IMR-90 (cell line): ENCODE measurements around the gene TBC1D22A. TPM values are rescaled to one million over a fixed set of nuclear protein-coding genes. Genes with fewer than 3 reads are reported as not detected.

Experiments
- ATAC-seq: fragments of 200-7000 bp; cut with Tn5 transposase; 2 replicates; pipeline ENCODE4 v1.9.1; 2020; ENCODE audit warnings: low read depth, mild to moderate bottlenecking, moderate library complexity
- BruUV-seq: library from RNA; stranded (reverse); fragments of 400-500 nt; replicated peaks from 2 replicates; lab custom pipeline; 2021; lab: Mats Ljungman, UMichigan
- CTCF ChIA-PET: fragments of 300-600 bp; formaldehyde crosslinking; extraction: SDS; loops from one replicate; lab custom pipeline; 2021; ENCODE audit warnings: antibody characterized with exemption; lab: Yijun Ruan, JAX
- POLR2A ChIA-PET: fragments of 300-600 bp; sonication (Branson Sonifier 250); formaldehyde crosslinking; loops from one replicate; lab custom pipeline; 2022; ENCODE audit warnings: antibody characterized with exemption; ENCODE audit not compliant: unreplicated experiment; lab: Charles Lee
- DNase-seq: peaks from one replicate; pipeline ENCODE4 v3.0.0; 2013
- H2AFZ ChIP-seq: replicated peaks from 2 replicates; pipeline ENCODE3; 2013; ENCODE audit warnings: low read length, mild to moderate bottlenecking; ENCODE audit not compliant: poor library complexity
- H2AK5ac ChIP-seq: 2 replicates; pipeline ENCODE4 v1.6.1; 2013; ENCODE audit warnings: low read depth, low read length, inconsistent platforms
- H2AK9ac ChIP-seq: replicated peaks from 2 replicates; pipeline ENCODE3; 2013; ENCODE audit warnings: mild to moderate bottlenecking, low read depth, low read length, moderate library complexity; ENCODE audit not compliant: poor library complexity
- H2BK120ac ChIP-seq: 2 replicates; pipeline ENCODE4 v1.6.1; 2013; ENCODE audit warnings: low read depth, low read length, inconsistent platforms
- H2BK15ac ChIP-seq: 3 replicates; pipeline ENCODE4 v1.6.1; 2013; ENCODE audit warnings: low read depth, low read length, inconsistent platforms
- H2BK20ac ChIP-seq: 2 replicates; pipeline ENCODE4 v1.6.1; 2013; ENCODE audit warnings: low read depth, mild to moderate bottlenecking, inconsistent platforms, low read length, moderate library complexity
- H2BK5ac ChIP-seq: 2 replicates; pipeline ENCODE4 v1.6.1; 2013; ENCODE audit warnings: mild to moderate bottlenecking, low read depth, low read length, inconsistent platforms; ENCODE audit not compliant: poor library complexity, severe bottlenecking
- H3K14ac ChIP-seq: replicated peaks from 2 replicates; pipeline ENCODE4 v1.6.1; 2013; ENCODE audit warnings: low read depth, low read length, inconsistent platforms
- H3K18ac ChIP-seq: 2 replicates; pipeline ENCODE4 v1.6.1; 2013; ENCODE audit warnings: low read depth, low read length, control low read depth
- H3K23ac ChIP-seq: 2 replicates; pipeline ENCODE4 v1.6.1; 2013; ENCODE audit warnings: low read depth, low read length, inconsistent platforms
- H3K27ac ChIP-seq: 2 replicates; pipeline ENCODE4 v1.5.1; 2013; ENCODE audit warnings: mild to moderate bottlenecking, control low read depth, low read length; ENCODE audit not compliant: insufficient read depth
- H3K27me3 ChIP-seq: 2 replicates; pipeline ENCODE4 v1.6.1; 2013; ENCODE audit warnings: low read length; ENCODE audit not compliant: control insufficient read depth, insufficient read depth
- H3K36me3 ChIP-seq: 2 replicates; pipeline ENCODE4 v1.6.1; 2013; ENCODE audit warnings: low read length, mixed read lengths; ENCODE audit not compliant: control insufficient read depth, insufficient read depth
- H3K4ac ChIP-seq: 2 replicates; pipeline ENCODE4 v1.6.1; 2013; ENCODE audit warnings: low read depth, low read length, inconsistent platforms
- H3K4me1 ChIP-seq: 2 replicates; pipeline ENCODE4 v1.6.1; 2013; ENCODE audit warnings: low read length, mixed read lengths; ENCODE audit not compliant: control insufficient read depth, insufficient read depth
- H3K4me2 ChIP-seq: 2 replicates; pipeline ENCODE4 v1.6.1; 2013; ENCODE audit warnings: low read depth, mild to moderate bottlenecking, control low read depth, low read length, moderate library complexity
- H3K4me3 ChIP-seq: 2 replicates; pipeline ENCODE4 v1.5.1; 2013; ENCODE audit warnings: low read depth, mild to moderate bottlenecking, control low read depth, low read length, moderate library complexity; ENCODE audit not compliant: insufficient read depth
- H3K56ac ChIP-seq: 2 replicates; pipeline ENCODE4 v1.6.1; 2013; ENCODE audit warnings: low read length, inconsistent platforms; ENCODE audit not compliant: insufficient read depth; ENCODE audit errors: extremely low read depth
- H3K79me1 ChIP-seq, 2 experiments: 2 replicates each; pipeline ENCODE4 v1.6.1; 2013; ENCODE audit warnings: low read length in 2 of 2, inconsistent platforms in 1 of 2, low read depth in 1 of 2
- H3K9ac ChIP-seq: 2 replicates; pipeline ENCODE4 v1.6.1; 2013; ENCODE audit warnings: low read depth, low read length, control low read depth
- H3K9me1 ChIP-seq: 2 replicates; pipeline ENCODE4 v1.6.1; 2013; ENCODE audit warnings: low read length, inconsistent platforms; ENCODE audit not compliant: insufficient read depth
- H3K9me3 ChIP-seq: 2 replicates; pipeline ENCODE4 v1.6.1; 2013; ENCODE audit warnings: low read length; ENCODE audit not compliant: control insufficient read depth, insufficient read depth
- H4K20me1 ChIP-seq: 2 replicates; pipeline ENCODE4 v1.6.1; 2013; ENCODE audit warnings: low read length, inconsistent platforms; ENCODE audit not compliant: insufficient read depth
- H4K5ac ChIP-seq: 2 replicates; pipeline ENCODE4 v1.6.1; 2013; ENCODE audit warnings: mild to moderate bottlenecking, low read depth, low read length, control low read depth
- H4K8ac ChIP-seq, 2 experiments: 2 replicates each; pipeline ENCODE4 v1.6.1; 2013; ENCODE audit warnings: low read depth in 2 of 2, low read length in 2 of 2, control low read depth in 1 of 2, inconsistent platforms in 1 of 2
- H4K91ac ChIP-seq: 2 replicates; pipeline ENCODE4 v1.6.1; 2013; ENCODE audit warnings: low read depth, low read length, inconsistent platforms; ENCODE audit not compliant: insufficient read depth
- CEBPB ChIP-seq: IDR thresholded peaks from 2 replicates; pipeline ENCODE4 v1.6.1; 2012; ENCODE audit warnings: low read depth, low read length, improper control_type of control experiment
- MAFK ChIP-seq: IDR thresholded peaks from 2 replicates; pipeline ENCODE4 v1.6.1; 2012; ENCODE audit warnings: low read depth, low read length, improper control_type of control experiment
- MAZ ChIP-seq: IDR thresholded peaks from 2 replicates; pipeline ENCODE4 v1.6.1; 2012; ENCODE audit warnings: low read depth, mild to moderate bottlenecking, low read length, improper control_type of control experiment, moderate library complexity, borderline replicate concordance
- MXI1 ChIP-seq: IDR thresholded peaks from 2 replicates; pipeline ENCODE4 v1.6.1; 2012; ENCODE audit warnings: low read depth, mild to moderate bottlenecking, low read length, moderate library complexity, borderline replicate concordance
- NFE2L2 ChIP-seq: fragments of 150-350 bp; IDR thresholded peaks from 2 replicates; pipeline ENCODE4 v1.6.1; 2016; ENCODE audit warnings: low read depth, mild to moderate bottlenecking, low read length
- POLR2A ChIP-seq: IDR thresholded peaks from 2 replicates; pipeline ENCODE4 v1.6.1; 2012; ENCODE audit warnings: mild to moderate bottlenecking, low read depth, low read length
- RCOR1 ChIP-seq: IDR thresholded peaks from 2 replicates; pipeline ENCODE4 v1.6.1; 2012; ENCODE audit warnings: mild to moderate bottlenecking, low read length, improper control_type of control experiment; ENCODE audit not compliant: insufficient replicate concordance
- WGBS, 2 experiments: methylation state at CpG; one replicate each; pipeline versions ENCODE4 v1.1.5 to v1.1.7; 2013; ENCODE audit warnings: missing lambda C conversion rate in 2 of 2; ENCODE audit not compliant: insufficient read length in 1 of 2; ENCODE audit errors: extremely low coverage in 2 of 2; 5-methylcytosine and 5-hydroxymethylcytosine counted together
- dilution Hi-C: fragments of 300-500 bp; cut with HindIII; formaldehyde crosslinking; loops from one replicate; pipeline ENCODE4 v1.14.3; 2018; ENCODE audit warnings: low sequenced_read_pairs; ENCODE audit not compliant: unreplicated experiment
- in situ Hi-C: fragments of 300-500 bp; cut with MboI; formaldehyde crosslinking; loops from 3 replicates; pipeline ENCODE4 v1.14.3; 2019; ENCODE audit warnings: low sequenced_read_pairs, inconsistent platforms, mixed read lengths
- intact Hi-C: fragments of 100-400 bp; cut with micrococcal nuclease; formaldehyde crosslinking; loops from 2 replicates; pipeline ENCODE4 v1.10.0; 2022
- polyA plus RNA-seq, 3 experiments: library from polyadenylated mRNA; depleted of rRNA; stranded (reverse); fragments of >200 nt; gene quantifications; 2 replicates each; pipeline ENCODE4 v1.2.3, GENCODE V29; 2012; ENCODE audit warnings: low replicate concordance in 1 of 3
- total RNA-seq: library from RNA; depleted of rRNA; stranded (reverse); fragments of >200 nt; gene quantifications from 2 replicates; pipeline ENCODE4 v1.2.3, GENCODE V29; 2012
- TF ChIP-seq, protein P1 (sequence below): fragments of 150-350 bp; IDR thresholded peaks from 2 replicates; pipeline ENCODE4 v1.6.1; 2017; ENCODE audit warnings: mild to moderate bottlenecking, antibody characterized with exemption, low read length, low read depth
- TF ChIP-seq, protein P2 (sequence below): conservative IDR thresholded peaks from 2 replicates; pipeline ENCODE4 v1.5.1; 2012; ENCODE audit warnings: mild to moderate bottlenecking, low read depth, low read length, improper control_type of control experiment
- TF ChIP-seq, protein P3 (sequence below): fragments of 150-350 bp; IDR thresholded peaks from 2 replicates; pipeline ENCODE4 v1.6.1; 2016; ENCODE audit warnings: low read depth, mild to moderate bottlenecking, low read length, moderate library complexity, borderline replicate concordance

Gene TBC1D22A
- total and polyA plus RNA-seq, 2 of the 4 experiments (the other 2 are of a cell fraction): 9.0 to 16.7 TPM

DNA sequence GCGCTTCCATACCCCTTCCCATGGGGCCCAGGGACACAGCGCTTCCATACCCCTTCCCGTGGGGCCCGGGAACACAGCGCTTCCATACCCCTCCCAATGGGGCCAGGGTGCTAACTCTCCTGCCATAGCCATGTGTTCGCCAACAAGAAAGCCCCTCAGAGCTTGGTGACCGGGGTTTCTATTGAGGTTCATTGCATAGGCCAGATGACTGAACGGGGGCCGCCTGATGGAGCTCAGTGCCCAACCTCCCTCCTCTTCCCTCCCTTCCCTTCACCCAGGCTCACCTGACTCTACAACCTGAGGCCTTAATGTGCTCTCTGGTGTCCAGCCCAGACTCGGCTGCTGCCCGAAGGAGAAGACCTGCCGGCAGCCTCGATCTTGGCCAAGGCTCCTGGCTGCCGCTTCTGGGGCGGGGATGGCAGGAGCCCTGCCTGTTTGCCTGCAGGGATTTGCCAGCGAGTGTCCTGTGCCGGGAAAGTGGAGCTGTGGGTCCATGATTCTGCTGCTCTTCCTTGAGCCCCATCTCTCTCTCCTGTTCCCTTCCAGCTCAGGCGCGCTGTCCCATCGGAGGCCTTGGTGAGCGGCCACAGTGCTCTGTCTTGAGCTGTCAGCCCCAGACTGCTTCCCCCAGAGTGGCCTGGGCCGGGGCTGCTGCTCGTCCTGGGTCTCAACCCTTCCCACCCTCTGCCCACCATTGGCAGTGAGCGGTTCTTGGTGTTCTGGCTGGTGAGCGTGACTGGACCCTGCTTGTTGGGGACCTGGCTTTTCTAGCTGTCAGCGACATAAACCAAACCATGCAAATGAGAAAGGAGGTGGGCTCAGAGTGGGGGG is 267.0 kb downstream of the TBC1D22A start (continued):
- TF ChIP-seq, protein P1, sequence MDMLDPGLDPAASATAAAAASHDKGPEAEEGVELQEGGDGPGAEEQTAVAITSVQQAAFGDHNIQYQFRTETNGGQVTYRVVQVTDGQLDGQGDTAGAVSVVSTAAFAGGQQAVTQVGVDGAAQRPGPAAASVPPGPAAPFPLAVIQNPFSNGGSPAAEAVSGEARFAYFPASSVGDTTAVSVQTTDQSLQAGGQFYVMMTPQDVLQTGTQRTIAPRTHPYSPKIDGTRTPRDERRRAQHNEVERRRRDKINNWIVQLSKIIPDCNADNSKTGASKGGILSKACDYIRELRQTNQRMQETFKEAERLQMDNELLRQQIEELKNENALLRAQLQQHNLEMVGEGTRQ: no peak

DNA sequence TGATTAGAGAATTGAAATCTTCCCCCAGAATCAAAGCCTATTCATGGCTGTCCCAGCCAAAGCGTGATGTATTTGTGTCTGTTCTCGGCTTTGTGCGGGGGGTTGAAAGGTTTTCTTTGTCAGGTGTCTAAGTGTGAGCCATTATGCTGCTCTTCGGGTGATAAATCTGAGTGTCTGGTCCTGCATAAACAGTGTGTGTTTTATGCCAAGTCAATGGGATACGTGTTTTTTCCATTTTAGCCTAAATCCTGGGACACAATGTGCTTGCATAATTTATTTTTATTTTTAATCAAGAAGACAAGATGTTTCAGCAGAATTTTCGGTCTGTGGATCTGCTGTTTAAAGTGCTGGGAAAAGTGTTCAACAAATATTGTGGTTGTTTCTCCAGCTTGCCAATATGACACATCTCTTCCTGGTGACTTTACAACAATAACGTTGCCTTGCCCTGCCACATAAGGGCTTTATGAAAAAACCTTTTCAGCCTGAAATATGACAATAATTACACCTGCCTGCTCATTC is 267.8 kb downstream of the TBC1D22A start:
- dilution Hi-C loops (no loop called here), in situ Hi-C loops (no loop called here), intact Hi-C loops (no loop called here)
- CTCF ChIA-PET: no interaction called here
- no peaks in the 10 kb centered on the region for H3K9me3 ChIP-seq
- H3K36me3 ChIP-seq: no peaks in the 10 kb centered on the region
- H3K4me3 ChIP-seq: no peak overlapping the region
- no TSS peak for BruUV-seq
- peaks cover 4 to 18% of the 10 kb centered on the region in 2 experiments; a peak in 2 of 4 replicates for H3K79me1 ChIP-seq
- H4K20me1 ChIP-seq: peaks cover 10% of the 10 kb centered on the region
- H3K9ac ChIP-seq: no peak overlapping the region
- no peak for ATAC-seq
- H4K5ac ChIP-seq: no peak overlapping the region
- H3K4me2 ChIP-seq: no peak overlapping the region
- H3K23ac ChIP-seq: no peak overlapping the region
- H2BK5ac ChIP-seq: no peak overlapping the region
- H2AK9ac ChIP-seq: no peak overlapping the region
- no peak overlapping the region for H4K91ac ChIP-seq
- no peak overlapping the region for H3K4ac ChIP-seq
- no peak overlapping the region for H4K8ac ChIP-seq
- H3K9me1 ChIP-seq: 0 out of 2 replicates have a peak, but pooled peaks cover 4% of the 10 kb centered on the region
- H3K14ac ChIP-seq: no peak overlapping the region
- H2AFZ ChIP-seq: no peak overlapping the region
- DNase-seq: peak; percentile 18
- H2BK120ac ChIP-seq: no peak overlapping the region
- 57% methylated on average over 3 of the region's 7 CpGs; no CpG with 5 or more reads in 1 of the 2 experiments for WGBS, 2 experiments
- H3K18ac ChIP-seq: no peak overlapping the region
- no peak overlapping the region for H3K56ac ChIP-seq
- H3K4me1 ChIP-seq: no peaks in the 10 kb centered on the region; the same call in 1 of the 2 replicates
- H3K27me3 ChIP-seq: no peaks in the 10 kb centered on the region
- H3K27ac ChIP-seq: no peak overlapping the region
- POLR2A ChIA-PET: no interaction called here
- TF ChIP-seq POLR2A (no peak), MXI1 (no peak), CEBPB (no peak), MAZ (no peak), RCOR1 (no peak), MAFK (no peak), NFE2L2 (no peak)
- TF ChIP-seq, protein P2, sequence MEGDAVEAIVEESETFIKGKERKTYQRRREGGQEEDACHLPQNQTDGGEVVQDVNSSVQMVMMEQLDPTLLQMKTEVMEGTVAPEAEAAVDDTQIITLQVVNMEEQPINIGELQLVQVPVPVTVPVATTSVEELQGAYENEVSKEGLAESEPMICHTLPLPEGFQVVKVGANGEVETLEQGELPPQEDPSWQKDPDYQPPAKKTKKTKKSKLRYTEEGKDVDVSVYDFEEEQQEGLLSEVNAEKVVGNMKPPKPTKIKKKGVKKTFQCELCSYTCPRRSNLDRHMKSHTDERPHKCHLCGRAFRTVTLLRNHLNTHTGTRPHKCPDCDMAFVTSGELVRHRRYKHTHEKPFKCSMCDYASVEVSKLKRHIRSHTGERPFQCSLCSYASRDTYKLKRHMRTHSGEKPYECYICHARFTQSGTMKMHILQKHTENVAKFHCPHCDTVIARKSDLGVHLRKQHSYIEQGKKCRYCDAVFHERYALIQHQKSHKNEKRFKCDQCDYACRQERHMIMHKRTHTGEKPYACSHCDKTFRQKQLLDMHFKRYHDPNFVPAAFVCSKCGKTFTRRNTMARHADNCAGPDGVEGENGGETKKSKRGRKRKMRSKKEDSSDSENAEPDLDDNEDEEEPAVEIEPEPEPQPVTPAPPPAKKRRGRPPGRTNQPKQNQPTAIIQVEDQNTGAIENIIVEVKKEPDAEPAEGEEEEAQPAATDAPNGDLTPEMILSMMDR: no peak
- TF ChIP-seq, protein P3, sequence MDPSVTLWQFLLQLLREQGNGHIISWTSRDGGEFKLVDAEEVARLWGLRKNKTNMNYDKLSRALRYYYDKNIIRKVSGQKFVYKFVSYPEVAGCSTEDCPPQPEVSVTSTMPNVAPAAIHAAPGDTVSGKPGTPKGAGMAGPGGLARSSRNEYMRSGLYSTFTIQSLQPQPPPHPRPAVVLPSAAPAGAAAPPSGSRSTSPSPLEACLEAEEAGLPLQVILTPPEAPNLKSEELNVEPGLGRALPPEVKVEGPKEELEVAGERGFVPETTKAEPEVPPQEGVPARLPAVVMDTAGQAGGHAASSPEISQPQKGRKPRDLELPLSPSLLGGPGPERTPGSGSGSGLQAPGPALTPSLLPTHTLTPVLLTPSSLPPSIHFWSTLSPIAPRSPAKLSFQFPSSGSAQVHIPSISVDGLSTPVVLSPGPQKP: no peak
- TF ChIP-seq, protein P1: no peak
- no peak overlapping the region for H2BK20ac ChIP-seq
- no peak overlapping the region for H2BK15ac ChIP-seq
- no peak overlapping the region for H2AK5ac ChIP-seq
